Choroid plexus epithelial cell (primary cell): ENCODE results near the gene TNRC6C.

ENCODE experiments used
- DNase-seq: peaks from one replicate; pipeline ENCODE4 v3.0.0-alpha.2; 2010; ENCODE audit warnings: low read depth
- H3K4me3 ChIP-seq: 2 replicates; pipeline ENCODE4 v1.5.1; 2011; ENCODE audit warnings: low read depth, mild to moderate bottlenecking, control low read depth, low read length, moderate library complexity
- CTCF ChIP-seq: conservative IDR thresholded peaks from 2 replicates; pipeline ENCODE4 v1.5.1; 2011; ENCODE audit warnings: low read depth, mild to moderate bottlenecking, control low read depth, inconsistent platforms, low read length, moderate library complexity

Gene TNRC6C

GRCh38 chr17:77925831-77926543 lies 32.5 kb upstream of the TNRC6C start:
- TF ChIP-seq CTCF, result no peak
- no peak for DNase-seq
- H3K4me3 ChIP-seq, result no peak overlapping the region

- no peak for TF ChIP-seq CTCF
- no peak overlapping the region for H3K4me3 ChIP-seq
- no peak for DNase-seq
These were observed 31.5 kb upstream of the TNRC6C start for GRCh38 chr17:77926981-77927380.

- no peak for DNase-seq
- no peak for TF ChIP-seq CTCF
- H3K4me3 ChIP-seq, result no peak overlapping the region
These were observed 30.6 kb upstream of the TNRC6C start for GRCh38 chr17:77927777-77928518.

- DNase-seq, result peak; percentile 16
- H3K4me3 ChIP-seq, result no peak overlapping the region
- TF ChIP-seq CTCF, result no peak
These were observed 29.9 kb upstream of the TNRC6C start for GRCh38 chr17:77928519-77929179.

GRCh38 chr17:77929180-77929564 lies 29.3 kb upstream of the TNRC6C start:
- DNase-seq, result no peak

GRCh38 chr17:77929871-77930436 lies 28.5 kb upstream of the TNRC6C start:
- H3K4me3 ChIP-seq, result no peak overlapping the region
- TF ChIP-seq CTCF, result no peak
- no peak for DNase-seq

More at GRCh38 chr17:77929180-77929564, 29.3 kb upstream of the TNRC6C start:
- no peak for TF ChIP-seq CTCF
- H3K4me3 ChIP-seq, result no peak overlapping the region
